ENCODE data around the gene CHD5.

CHD5 gene

DNA sequence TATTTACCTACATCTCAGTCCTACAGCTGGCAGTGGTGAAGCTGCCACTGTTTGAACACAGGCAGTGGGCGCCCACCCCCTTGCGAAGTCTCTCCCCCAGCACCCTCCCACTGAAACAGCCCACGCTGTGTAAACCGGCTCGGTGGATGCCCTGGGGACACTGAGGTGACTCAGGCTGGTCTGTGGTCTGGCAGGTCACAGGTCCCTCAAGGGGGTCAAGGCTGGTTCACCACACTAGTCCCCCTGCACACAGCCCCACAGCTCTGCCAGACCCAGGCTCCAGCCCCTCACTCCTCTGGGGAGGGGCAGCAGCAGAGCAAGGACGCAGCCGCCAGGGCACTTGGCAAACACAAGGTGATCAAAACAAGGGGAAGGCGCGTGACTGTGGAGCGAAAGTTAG lies 7.6 kb downstream of the CHD5 start:
- DNase-seq: no peak

DNA sequence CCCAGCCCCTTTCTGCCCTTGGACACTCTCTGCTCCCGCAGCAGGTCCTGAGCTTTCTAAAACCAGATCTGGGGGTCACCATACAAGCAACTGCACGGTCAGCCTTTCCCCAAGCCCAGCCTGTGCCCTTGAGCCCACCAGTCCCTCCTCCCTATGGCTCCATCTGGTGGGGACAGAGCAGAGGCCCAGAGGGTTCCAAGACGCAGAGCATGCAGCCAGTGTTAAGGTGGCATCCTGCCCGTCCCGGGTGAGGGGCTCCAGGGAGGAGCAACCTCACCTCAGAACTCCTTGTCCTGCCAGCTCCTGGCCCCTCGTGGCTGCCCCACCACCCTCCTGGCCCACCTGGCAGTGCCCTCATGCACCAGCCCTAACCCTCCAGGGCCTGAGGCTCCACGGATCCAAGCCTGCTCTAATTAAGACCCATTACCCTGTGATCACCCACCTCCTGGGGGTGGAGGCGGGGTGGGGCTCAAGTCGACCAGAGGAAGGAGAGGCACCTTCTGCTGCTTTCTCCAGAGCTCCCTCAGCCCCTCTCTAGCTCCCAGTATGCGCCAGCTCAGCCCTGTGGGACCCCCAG lies 8.5 kb downstream of the CHD5 start:
- no peak for DNase-seq

DNA sequence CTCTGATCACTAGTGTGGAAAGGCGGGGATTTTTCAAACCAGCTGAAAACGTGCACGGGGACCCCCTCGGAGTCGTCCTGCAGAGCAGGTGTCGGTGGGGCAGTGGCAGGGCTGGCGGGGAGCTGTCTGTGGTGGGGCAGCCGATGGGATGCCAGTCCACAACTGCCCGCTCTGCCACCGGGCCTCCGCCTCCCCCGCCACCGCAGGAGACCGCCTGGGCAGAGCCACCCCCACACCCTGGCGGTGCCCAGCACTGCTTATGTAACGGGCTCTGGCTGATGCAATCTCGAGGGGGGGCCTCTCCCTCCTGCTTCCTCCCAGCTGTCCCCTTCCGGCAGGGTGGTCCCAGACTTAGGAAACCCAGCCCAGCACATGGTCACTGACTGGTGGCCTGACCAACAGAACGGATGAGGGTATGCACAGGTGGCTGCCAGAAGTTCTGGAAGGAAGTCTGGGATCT lies 9.3 kb downstream of the CHD5 start:
- no peak for DNase-seq

DNA sequence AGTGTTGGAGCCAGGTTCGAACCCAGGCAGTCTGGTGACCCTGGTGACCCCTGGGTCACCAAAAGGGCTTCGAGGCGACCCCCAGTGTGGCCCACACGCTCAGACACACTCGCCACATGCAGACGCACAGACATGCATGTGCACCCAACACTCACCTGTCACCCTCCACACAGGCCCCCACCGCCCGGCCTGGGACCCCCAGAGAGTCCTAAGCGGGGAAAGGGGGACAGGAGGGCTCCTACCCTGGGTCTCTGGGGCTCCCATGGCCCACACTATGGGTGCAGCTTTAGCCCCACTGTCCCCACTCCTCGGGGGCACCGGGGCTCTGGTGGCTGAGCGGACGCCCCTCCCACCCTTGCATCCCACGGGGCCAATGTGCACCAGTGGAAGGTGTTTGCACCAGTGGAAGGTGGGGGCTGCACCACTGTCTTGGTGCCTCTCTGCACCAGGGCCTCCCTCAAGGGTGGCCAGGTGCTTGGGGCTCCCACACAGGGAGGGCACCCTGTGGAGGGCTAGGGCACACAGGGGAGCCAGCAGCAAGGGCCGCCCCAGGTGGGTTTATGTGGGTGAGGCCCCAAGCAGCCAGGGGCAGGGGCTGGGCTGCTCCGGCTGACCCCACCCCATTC lies 9.9 kb downstream of the CHD5 start:
- no peak for DNase-seq

DNA sequence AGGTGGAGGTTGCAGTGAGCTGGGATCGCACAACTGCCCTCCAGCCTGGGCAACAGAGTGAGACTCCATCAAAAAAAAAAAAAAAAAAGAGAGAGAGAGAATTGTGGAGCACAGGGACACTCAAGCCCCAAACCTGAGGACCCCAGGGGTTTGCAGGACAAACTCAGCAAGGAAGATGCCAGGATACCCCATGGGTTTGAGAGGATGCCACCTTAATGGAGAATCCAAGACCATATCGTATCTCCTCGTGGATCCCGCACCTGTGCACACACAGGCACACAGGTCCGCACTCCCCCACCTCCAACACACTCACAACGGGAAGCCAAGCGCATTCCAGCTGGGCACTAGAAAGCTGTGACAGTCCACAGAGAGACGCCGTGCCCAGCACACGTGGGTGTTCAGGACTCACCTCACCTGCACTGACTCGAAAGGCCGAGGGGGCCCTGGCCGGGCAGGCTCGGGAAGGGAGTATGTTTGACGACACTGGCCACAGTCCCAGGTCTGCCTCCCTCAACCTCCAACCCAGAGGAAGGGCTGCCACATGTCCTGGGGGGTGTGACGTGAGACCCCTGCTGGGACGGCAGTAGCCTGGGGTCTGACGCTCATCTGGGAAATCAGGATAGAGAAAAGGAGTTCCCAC lies 11.1 kb downstream of the CHD5 start:
- no peak for DNase-seq

DNA sequence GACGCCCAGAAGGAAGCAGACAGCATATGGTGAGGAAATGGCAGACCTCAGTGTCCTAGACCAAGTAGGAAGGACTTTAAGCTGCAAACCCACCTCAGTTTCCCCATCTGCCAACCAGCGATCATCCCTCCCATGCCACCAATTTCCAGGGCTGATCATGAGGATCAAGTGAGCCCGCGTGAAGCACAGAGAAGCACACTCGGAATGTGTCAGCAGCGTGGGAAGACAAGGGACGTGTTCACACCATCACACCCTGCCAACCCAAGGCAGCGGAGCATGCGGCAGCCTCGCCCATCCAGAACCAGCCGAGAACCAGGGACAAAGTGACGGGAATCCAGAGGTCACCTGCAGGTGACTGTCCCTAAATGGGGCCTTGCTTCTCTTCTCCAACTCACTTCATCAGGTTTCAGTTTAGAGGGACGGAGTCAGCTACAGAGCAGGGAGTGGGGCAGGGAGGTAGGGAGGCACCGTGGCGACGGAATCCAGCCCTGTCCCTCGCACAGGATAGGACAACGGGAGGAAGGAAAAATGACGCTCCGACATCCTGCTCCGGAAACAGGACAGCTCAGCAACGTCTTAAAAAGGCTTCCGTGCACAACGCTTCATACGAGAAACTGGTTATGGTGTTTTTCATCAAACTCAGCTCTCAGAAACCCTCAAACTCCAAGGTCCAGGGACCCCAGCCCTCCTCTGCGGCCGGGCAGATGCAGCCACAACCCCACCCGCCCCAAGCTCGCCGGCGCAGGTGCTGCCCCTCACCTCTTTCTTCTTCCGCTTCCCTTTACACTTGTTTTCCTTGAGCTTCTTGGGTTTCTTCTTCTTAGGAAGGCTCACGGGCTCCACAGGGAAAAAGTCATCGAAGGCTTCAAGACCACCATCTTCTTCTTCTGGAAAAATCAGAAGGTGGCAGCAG lies 12.5 kb downstream of the CHD5 start:
- no peak for DNase-seq

DNA sequence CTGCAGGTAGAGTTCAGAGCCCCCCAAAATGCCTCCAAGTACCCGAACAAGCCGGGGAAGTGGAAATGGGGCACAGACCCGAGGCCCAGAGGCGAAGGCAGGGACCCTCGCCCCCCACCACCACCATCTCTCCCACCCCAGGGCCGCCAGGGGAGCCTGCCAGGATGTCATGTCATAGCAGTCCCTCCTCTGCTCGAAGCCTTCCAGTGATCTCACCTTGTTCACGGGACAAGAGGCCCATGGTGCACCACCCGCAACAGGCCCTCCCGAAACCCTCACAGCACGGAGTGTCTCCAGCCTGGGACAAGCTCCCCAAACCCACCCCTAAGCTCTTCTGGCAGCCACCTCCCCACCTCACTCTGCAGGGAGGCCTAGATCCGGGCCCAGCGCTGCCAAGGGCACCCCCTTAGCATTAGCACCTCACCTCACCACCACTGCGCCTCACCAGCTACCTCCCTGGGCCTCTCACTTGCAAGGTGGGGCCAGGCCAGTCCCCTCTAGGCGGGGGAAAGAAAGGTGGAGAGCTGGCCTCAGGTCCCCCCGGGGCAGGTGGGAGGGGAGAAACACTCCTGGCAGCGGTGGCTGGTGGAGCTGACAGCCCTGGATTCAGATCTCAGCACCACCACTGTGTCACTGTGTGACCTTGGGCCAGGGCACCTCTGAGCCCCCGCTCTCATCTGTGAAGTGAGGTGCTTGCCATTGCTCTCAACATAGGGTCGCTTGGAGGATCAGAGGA lies 13.3 kb downstream of the CHD5 start:
- no peak for DNase-seq

DNA sequence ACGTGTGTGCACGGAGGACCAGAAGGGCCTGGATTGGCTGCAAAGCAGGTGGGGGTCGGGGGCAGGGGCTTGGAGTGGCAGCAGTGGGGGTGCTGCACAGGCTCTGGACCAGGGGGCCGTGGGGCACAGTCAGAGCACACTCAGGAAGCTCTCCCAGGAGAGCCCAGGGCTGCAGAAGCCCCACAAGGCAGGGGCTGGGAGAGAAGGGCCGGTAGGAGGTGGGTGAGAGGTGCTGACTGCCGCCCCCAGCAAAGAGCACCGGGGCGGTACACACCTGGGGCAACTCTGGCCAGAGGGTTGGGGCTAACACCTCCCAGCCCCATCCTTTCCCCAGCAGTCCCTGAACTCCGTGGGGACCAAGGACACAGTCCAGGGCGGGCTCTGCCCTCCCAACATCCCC lies 13.9 kb downstream of the CHD5 start:
- DNase-seq: no peak

DNA sequence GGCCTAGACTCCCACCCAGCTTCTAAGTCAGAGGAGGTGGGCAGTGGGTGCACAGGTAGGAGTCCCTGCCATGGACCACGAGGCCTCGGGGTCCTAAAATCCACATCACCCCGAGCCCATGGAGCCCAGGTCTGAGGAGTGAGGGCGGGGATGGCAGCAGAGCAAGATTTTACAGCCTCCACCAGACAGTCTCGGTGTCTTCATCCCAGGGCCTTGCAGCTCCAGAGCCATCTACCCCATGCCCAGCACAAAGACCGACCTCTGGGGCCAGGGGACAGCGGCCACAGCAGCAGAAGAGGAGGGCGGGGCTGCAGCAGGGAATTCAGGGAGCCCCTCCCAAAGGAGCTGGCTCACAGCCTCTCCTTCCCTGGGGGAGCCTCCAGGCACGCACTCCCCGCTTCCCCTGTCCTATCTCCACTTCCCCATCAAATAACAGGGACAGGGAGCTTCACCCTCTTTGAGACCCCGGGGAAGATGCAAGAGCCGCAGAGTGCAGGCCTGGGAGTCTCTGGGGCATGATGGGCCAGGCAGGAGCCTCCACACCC lies 14.6 kb downstream of the CHD5 start:
- DNase-seq: no peak

DNA sequence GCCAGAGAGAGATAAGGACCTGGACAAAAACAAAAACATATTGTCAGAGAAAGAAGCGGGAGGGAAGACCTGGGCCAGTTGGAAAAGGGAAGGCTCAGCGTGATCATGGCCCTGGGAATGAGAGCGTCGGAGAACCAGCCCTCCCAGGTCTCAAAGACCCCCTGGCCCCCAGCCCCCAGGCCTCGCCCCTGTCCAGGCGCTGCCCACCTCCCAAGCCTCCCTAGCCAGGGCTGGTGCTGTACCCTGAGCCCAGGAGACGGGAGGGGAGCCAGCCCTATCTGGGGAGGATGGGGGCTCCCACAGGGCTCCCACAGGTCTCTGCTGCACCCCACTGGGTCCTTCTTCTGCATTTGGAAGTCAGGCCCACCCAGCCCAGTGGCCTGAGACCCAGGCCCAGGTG lies 15.1 kb downstream of the CHD5 start:
- no peak for DNase-seq

DNA sequence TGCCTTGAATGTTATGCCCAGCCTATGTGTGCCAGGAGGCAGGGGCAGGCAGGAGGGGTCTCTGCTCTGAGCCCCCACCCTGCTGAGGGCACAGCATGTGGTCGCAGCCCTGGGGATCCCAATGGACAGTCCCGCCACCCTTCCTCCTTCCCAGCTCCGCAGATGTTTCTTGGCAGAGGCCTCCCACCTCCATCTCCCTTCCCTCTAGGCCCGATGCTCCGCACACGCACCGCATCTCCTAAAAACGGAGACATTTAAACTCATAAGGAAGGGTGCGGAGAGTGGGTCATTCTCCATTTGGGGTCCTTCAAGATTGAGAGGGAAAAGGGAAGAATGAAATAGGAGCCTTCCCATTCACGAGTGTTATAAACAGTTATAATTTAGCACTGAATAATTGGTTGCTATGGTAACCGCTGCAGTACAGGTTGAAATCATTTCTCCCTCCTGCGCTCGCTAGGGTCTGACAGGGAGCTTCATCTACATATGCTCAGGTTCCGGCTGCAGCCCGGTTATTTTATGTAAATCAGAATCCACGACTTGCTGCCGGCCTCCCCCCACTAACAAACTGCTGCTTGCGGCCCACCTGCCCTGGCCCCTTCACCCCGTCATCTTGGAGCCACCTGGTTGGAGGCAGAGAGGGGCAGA lies 16.0 kb downstream of the CHD5 start:
- no peak for DNase-seq

DNA sequence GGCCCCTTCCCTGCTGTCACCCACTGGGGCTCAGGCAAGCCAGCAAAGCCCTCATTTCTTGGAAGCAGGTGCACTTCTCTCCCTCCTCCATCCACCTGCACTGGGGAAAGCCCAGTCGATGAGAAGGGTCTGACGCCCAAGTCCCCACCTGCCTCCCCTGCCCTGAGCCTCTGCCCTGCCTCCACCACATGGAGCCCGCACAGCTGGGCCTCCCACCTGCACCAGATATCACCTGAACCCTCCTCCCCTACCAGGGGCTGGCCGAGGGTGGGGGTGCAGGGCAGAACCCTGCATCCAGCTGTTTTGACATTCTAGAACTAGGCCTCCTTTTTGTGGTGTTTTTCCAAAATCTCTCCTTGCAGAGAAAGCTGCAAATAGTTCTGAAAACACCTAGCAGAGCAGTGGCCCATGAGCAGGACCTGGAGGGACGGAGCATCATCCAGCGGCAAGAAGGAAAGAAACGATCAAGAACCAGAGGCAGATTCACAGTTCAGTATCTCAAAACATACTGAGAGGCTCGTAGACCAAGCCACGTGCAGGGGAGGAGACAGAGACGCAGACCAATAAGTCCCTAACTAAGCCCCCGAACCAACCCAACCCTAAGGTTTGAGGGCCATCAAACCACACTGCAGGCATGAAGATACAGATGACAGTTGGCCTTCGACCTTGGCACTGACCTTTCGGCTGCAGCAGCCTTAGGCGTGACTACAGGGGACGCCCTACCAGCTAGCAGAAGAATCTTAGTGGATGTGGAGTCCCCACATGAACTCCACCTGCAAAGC lies 16.7 kb downstream of the CHD5 start:
- DNase-seq: no peak

DNA sequence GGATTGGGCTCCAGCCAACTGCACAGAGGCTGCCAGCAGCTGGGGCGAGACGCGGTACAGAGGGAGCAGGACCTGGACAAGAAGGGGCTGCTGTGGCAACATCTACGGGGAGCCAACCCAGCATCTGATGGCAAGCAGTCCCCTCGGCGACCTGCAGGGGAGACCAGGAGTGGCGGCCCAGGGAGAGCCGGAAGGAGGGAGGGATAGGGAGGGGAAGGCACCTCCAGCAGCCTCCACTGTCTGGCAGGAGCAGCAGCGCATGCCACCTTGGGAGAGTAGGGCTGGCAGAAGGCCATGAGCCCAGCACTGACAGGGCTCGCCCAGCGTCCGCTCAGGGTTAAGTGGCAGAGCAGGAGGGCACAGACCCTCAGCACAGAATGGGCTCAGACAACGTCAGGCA lies 17.3 kb downstream of the CHD5 start:
- peak; percentile 94 for DNase-seq

DNA sequence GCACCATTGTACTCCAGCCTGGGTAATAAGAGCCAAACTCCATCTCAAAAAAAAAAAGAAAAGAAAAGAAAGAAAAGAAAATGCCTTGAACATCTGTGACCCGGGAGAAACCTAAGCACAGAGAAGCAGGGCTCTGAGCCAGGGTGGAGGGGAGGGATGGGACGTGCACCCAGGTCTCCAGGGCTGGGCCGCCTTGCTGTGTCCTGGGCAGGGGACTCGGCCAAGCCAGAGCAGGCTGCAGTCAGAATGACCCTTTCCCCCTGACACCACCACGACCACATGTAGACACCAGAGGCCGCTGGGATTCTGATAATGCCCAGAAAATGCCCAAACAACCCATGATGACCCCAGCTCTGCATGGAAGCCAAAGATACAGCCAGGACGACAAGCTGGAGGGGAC lies 17.8 kb downstream of the CHD5 start:
- DNase-seq: no peak

DNA sequence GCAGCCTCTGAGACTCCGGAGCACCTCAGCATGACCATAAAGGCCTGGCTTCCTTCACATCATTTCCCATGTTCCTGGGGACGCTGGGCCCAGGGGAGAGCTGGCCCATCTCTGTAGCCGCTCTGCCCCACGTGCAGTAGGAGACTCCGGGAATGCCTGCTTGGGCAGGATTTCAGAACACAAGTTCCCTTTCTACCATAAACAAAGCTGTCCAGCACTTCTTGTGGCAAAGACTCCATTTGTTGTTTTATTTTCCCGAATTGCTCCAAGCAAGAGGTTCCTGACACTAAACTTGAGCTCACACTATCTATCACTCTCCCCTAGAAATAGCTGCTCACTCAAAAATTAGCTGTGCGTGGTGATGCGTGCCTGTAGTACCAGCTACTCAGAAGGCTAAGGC lies 21.9 kb downstream of the CHD5 start:
- no peak for DNase-seq

DNA sequence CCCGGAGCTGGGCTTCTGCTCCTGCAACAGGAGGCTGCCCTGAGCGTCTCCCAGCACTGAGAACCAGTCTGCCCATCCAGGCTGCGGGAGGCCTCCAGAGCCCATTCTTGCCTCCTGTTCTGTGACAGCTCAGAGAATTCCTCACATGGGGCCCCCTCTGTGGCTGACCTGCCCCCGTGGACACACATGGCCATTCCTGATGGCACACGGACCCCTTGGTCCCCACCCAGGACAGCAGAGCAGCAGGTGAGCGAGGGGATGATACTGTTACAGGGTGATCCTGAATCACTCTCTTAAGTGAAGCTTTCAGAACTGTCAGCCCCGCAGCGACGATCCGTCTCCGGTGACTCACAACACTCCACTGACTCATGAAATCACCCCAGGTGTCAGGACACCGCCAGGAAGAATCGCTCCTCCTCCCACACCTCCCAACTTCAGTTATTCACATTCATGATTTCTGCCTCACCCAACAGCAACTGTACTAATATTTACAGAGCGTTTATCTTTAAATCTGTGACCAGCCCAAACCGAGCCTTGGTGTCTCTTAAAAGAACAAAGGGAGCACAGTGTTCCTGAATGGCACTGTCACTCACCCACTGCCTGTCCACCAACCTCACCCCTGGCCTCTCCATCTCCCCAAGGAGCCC lies 22.5 kb downstream of the CHD5 start:
- DNase-seq: peak; percentile 82

DNA sequence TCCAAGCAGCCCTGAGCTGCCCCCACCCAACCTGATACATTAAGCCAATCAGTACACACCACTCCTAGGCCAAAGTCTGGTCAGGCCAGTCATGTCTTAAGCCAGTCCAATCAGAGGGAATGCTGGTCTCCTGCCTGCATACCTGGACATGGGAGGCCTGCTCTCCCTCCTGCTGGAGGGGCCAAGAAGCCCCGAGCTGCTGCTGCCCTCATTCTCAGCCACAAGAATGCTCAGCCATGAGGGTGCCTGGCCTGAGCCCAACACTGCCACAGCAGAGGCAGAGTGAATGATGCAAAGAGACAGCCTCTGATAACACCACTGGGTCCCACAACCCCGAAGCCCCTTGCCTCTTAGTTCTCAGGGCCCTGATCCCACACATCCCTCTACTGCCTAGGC lies 23.0 kb downstream of the CHD5 start:
- no peak for DNase-seq

DNA sequence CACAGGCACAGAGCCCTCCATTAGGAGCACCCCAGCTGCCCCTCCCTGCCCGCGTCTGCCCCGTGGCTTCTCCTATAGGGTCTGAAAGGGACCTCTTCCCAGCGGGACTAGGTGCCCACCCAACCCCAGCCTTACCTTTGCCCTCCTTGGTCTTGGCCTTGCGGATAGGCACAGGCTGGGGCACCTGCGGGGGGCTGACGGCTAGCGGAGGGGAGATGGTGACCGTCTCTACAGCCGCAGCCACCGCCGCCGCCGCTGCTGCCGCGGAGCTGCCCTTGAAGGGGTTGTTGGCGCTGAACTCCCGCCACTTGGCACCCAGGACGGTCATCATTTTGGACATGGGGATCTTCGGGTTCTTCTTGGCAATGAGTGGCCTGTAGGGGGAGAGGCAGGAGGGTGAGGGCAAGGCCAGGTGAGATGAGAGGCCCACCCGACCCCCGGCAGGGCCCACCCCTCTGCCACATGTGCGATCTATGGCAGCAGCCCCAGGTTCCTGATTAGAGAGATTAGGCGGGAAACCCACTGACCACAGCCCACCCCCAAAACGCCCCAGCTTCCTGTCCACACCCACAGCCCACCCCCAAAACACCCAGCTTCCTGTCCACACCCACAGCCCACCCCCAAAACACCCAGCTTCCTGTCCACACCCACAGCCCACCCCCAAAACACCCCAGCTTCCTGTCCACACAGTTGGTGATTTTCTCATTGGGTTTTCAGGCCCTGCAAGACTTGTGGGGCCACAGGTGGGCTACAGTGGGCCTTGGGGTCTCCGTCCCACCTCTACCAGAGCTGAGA lies 25.4 kb downstream of the CHD5 start:
- no peak for DNase-seq

DNA sequence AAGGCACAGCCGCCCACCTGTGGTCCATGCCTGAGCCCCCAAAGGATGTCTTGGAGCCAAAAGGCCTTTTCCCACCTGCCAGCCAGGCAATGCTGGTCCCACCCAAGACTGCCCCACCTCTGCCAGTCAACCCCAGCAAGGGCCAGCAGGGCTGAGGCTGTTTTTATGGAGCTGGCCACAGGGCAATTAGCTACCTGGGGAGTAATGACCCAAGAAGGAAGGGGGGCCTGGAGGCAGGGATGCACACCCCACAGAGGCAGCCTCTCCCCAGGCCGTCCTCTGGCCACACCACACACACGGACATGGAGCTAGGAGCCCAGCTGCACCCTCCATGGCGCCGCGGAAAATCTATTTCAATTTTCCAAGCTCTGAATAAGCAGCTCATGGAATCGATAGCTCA lies 27.2 kb downstream of the CHD5 start:
- DNase-seq: no peak

DNA sequence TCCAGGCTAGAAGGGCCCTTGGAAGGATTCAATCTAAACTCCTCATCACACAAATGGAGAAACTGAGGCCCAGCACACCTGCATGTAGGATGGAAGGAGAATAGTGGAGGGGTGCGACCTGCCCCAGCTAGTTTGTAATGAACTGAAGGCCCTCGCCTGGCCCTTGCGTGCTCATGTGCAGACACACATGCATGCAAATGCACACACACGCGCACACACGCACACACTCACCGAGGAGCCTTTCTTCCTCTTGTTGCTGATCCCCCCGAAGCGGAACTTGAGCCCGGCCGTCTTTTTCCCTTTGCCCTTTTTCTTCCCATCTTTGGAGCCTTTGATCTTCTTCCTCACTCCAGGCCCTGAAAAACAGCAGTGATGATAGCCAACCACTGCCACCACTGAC lies 27.9 kb downstream of the CHD5 start:
- DNase-seq: no peak

Data from NCI-H510A (cell line).